Activated naive CD4-positive, alpha-beta T cell treated with anti-CD3 and anti-CD28 coated beads, Interleukin-2, amount 50 U/mL, for 16 hours (primary cell): ENCODE results near the gene L3MBTL2.

ENCODE experiments used
- DNase-seq: peaks from one replicate; pipeline ENCODE4 v3.0.0-alpha.2; 2020

Gene L3MBTL2

DNA sequence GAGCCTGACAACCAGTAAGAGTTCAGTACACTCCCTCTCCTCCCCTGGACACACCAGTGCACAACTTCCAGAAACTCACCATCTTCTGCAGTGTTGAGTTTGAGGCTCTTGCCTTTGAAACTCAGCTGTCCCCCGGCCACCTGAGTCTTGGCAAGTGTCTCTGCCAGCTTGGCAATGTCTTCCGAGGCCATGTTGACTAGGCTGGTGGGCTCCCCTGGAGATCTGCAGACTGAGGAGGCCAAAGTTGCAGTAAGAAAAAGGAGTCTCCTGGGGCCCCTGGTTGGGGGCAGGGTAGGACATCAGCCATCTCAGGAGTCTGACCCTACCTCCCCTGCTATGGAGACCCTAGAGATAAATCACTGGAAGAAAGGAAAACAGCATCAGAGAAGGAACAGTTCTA lies 75.7 kb downstream of the L3MBTL2 start:
- no peak for DNase-seq
